Stomach (tissue), 9 donors: Measurements from ENCODE around the gene PNLIPRP3. TPM values are rescaled to one million over a fixed set of nuclear protein-coding genes. Genes with fewer than 3 reads are reported as not detected.

Experiments used
- DNase-seq, 2 donors: peaks; one replicate each; pipeline versions ENCODE4 v3.0.0 to v3.0.0-alpha.2; 2013 to 2019
- H3K27ac ChIP-seq, 5 donors: fragments of 200-600 bp in 4 of 5; sonication (generic) in 4 of 5; one replicate each; pipeline ENCODE4 v1.5.1; 2013 to 2019; ENCODE audit warnings: mild to moderate bottlenecking in 1 of 5, moderate library complexity in 1 of 5
- H3K27me3 ChIP-seq, 3 donors: fragments of 200-600 bp; sonication (generic); one replicate each; pipeline ENCODE4 v1.5.1; 2017 to 2019; ENCODE audit warnings: mixed run types in 1 of 3
- H3K36me3 ChIP-seq, 4 donors: fragments of 200-600 bp; sonication (generic); 1 replicate in 3 of 4; 2 replicates in 1 of 4; pipeline ENCODE4 v1.5.1; 2016 to 2019
- H3K4me1 ChIP-seq, 4 donors: fragments of 200-600 bp; sonication (generic); one replicate each; pipeline ENCODE4 v1.5.1; 2016 to 2019
- H3K4me3 ChIP-seq, 4 donors: fragments of 200-600 bp; sonication (generic) in 3 of 4; one replicate each; pipeline ENCODE4 v1.5.1; 2016 to 2019; ENCODE audit warnings: mild to moderate bottlenecking in 1 of 4
- H3K9me3 ChIP-seq, 4 donors: fragments of 200-600 bp; sonication (generic); one replicate each; pipeline ENCODE4 v1.5.1; 2016 to 2019
- CTCF ChIP-seq, 7 experiments: fragments of 450-650 bp in 4 of 7; fragments of 200-600 bp in 3 of 7; sonication (generic) in 3 of 7; IDR thresholded peaks; one replicate each; pipeline ENCODE4 v1.5.1; 2016 to 2019; ENCODE audit warnings: antibody characterized with exemption in 7 of 7, control low read depth in 2 of 7, mild to moderate bottlenecking in 1 of 7
- EP300 ChIP-seq: sonication (generic); formaldehyde crosslinking; IDR thresholded peaks from one replicate; pipeline ENCODE4 v1.6.1; 2017; ENCODE audit warnings: antibody characterized with exemption
- POLR2A ChIP-seq, 4 donors: fragments of 450-650 bp; IDR thresholded peaks; one replicate each; pipeline ENCODE4 v1.6.1; 2016; ENCODE audit warnings: antibody characterized with exemption in 4 of 4, control low read depth in 2 of 4, mild to moderate bottlenecking in 1 of 4, moderate library complexity in 1 of 4
- POLR2AphosphoS5 ChIP-seq, 3 donors: sonication (generic); formaldehyde crosslinking; IDR thresholded peaks; one replicate each; pipeline ENCODE4 v1.6.1; 2016; ENCODE audit warnings: antibody characterized with exemption in 3 of 3
- WGBS, 5 donors: extraction: QIAGEN DNeasy Blood & Tissue Kit in 3 of 5; methylation state at CpG; one replicate each; pipeline versions ENCODE4 v1.1.5 to v1.1.7; 2013 to 2018; 5-methylcytosine and 5-hydroxymethylcytosine counted together
- intact Hi-C: fragments of 100-400 bp; cut with DNase I; formaldehyde crosslinking; loops from one replicate; pipeline ENCODE4 v1.15.1; 2023; ENCODE audit warnings: low total_unique reads
- polyA plus RNA-seq, 3 donors: library from polyadenylated mRNA; stranded (reverse); fragments of 200-250 nt; gene quantifications; one replicate each; pipeline ENCODE4 v1.2.3, GENCODE V29; 2013
- total RNA-seq, 5 donors: library from RNA; depleted of rRNA; stranded (reverse); fragments of >200 nt; gene quantifications; one replicate each; pipeline versions ENCODE4 v1.1.0 to v1.2.3, GENCODE V29; 2014 to 2016
- donor health status: healthy with polysubstance abuse.
- donor health status: Bipolar disorder and iron deficiency.
- donor health status: healthy.

PNLIPRP3 gene
- total and polyA plus RNA-seq, 8 donors: 0.10 to 1.3 (median 0.46) TPM; not detected in 5

DNA sequence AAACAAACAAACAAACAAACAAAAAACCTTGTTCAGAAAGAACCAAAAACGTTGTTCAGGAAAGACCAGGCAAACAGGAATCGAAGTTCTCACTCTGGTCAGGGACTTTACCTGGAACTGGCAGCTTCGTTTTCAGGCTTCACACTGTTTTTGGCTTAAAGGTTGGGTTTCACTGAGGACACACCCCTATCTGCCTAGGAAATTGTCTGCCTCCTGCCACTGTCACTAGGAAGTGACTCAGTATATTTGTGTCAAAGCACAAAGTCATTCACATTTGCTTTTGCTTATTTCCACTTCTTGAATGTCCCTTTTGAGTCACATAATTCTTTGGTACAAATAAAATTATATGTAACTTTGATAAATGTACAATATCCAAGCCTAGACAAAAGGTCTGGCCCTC, 37.9 kb downstream of the PNLIPRP3 start:
- Histone ChIP-seq H3K27ac (no peak overlapping the region), H3K36me3 (no peaks in the 10 kb centered on the region), H3K4me3 (no peak overlapping the region), H3K27me3 (no peaks in the 10 kb centered on the region), H3K4me1 (no peaks in the 10 kb centered on the region), H3K9me3 (no peaks in the 10 kb centered on the region)
- intact Hi-C loops: no loop called here
- WGBS, 5 donors: 37 to 50% (median 40%) methylated on average over 3 of the region's 3 CpGs
- no peak for TF ChIP-seq POLR2A (IDR thresholded peaks at IDR 0.05)
- no peak for TF ChIP-seq EP300
- no peak for TF ChIP-seq POLR2AphosphoS5 (IDR thresholded peaks at IDR 0.05)
- no peak for TF ChIP-seq CTCF (IDR thresholded peaks at IDR 0.05)
- no peak for DNase-seq

GRCh38 chr10:116466715-116467422, 39.2 kb downstream of the PNLIPRP3 start:
- H3K27me3 ChIP-seq: no peaks in the 10 kb centered on the region
- TF ChIP-seq POLR2AphosphoS5 (IDR thresholded peaks at IDR 0.05): no peak
- TF ChIP-seq EP300: no peak
- TF ChIP-seq CTCF (IDR thresholded peaks at IDR 0.05): no peak
- TF ChIP-seq POLR2A (IDR thresholded peaks at IDR 0.05): no peak
- no peak for DNase-seq
- no peaks in the 10 kb centered on the region for H3K36me3 ChIP-seq
- intact Hi-C loops: no loop called here
- 68 to 75% (median 70%) methylated on average over 7 of the region's 7 CpGs for WGBS, 5 donors
- H3K27ac ChIP-seq: no peak overlapping the region
- H3K4me1 ChIP-seq: no peaks in the 10 kb centered on the region
- no peak overlapping the region for H3K4me3 ChIP-seq
- H3K9me3 ChIP-seq: no peaks in the 10 kb centered on the region

DNA sequence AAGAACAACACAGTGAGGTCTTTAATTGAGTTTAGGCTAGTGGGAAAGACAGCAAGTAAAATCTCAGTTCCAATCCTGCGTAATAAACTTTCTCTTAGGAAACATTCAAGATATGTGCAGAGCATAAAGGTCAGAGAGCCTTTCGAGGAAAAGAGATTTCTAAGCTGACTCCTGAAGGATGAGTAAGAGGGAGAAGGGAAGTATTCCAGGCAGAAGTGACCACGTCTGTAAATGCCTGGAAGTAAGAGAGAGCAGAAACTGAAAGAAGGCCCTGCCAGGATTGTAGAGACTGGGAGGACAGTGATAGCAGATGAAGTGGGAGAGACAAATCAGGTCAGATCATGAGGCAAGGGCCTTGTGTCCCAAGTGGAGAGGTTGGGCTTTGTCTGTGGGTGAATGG, 41.8 kb downstream of the PNLIPRP3 start:
- H3K27me3 ChIP-seq: peaks cover 0 to 5% (median 0%) of the 10 kb centered on the region in 3 donors

DNA sequence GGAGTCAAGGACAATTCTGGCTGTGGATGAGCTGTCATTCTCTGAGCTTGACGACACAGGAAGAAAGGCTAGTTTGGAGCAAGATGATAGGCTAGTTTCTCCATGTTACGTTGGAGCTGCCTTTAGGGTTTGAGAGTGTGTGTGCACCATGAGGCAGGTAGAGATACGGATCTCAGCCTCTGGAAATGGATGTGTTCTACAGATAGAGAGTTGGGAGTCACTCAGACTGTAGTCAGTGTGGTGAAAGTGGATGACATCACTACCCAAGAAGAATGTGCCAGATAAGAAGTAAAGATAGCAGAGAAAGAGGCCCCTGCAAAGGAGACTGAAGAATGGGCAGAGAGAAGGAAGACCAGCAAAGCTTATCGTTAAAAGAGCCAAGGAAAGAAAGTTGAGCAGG, 42.4 kb downstream of the PNLIPRP3 start:
- Histone ChIP-seq H3K4me3 (no peak overlapping the region), H3K4me1 (no peaks in the 10 kb centered on the region)

More for the DNA sequence above, 41.8 kb downstream of the PNLIPRP3 start:
- Histone ChIP-seq H3K4me3 (no peak overlapping the region), H3K4me1 (no peaks in the 10 kb centered on the region), H3K9me3 (no peaks in the 10 kb centered on the region), H3K27ac (no peak overlapping the region), H3K36me3 (no peaks in the 10 kb centered on the region)
- intact Hi-C loops: no loop called here
- no peak for TF ChIP-seq POLR2A (IDR thresholded peaks at IDR 0.05)
- TF ChIP-seq POLR2AphosphoS5 (IDR thresholded peaks at IDR 0.05): no peak
- TF ChIP-seq CTCF (IDR thresholded peaks at IDR 0.05): no peak
- TF ChIP-seq EP300: no peak
- DNase-seq: no peak
- WGBS, 5 donors: 53 to 68% (median 54%) methylated on average over 3 of the region's 3 CpGs

More for the DNA sequence above, 42.4 kb downstream of the PNLIPRP3 start:
- H3K36me3 ChIP-seq: no peaks in the 10 kb centered on the region
- WGBS, 5 donors: 74 to 83% (median 76%) methylated on average over 4 of the region's 4 CpGs
- peaks cover 0 to 5% (median 0%) of the 10 kb centered on the region in 3 donors for H3K27me3 ChIP-seq
- no peaks in the 10 kb centered on the region for H3K9me3 ChIP-seq
- H3K27ac ChIP-seq: no peak overlapping the region
- TF ChIP-seq EP300 (no peak), POLR2A (IDR thresholded peaks at IDR 0.05) (no peak), POLR2AphosphoS5 (IDR thresholded peaks at IDR 0.05) (no peak), CTCF (IDR thresholded peaks at IDR 0.05) (no peak)
- DNase-seq: no peak
- intact Hi-C loops: no loop called here
